Upper lobe of right lung (tissue), 1 donor: ENCODE data around the gene ELN. TPM values are rescaled to one million over a fixed set of nuclear protein-coding genes. Genes with fewer than 3 reads are reported as not detected.
A peak's percentile ranks its signal among the peaks of the same experiment; 100 is the strongest.

Source experiments
- ATAC-seq: fragments of 200-7000 bp; cut with Tn5 transposase; one replicate; pipeline ENCODE4 v1.9.1; 2020; ENCODE audit warnings: mild to moderate bottlenecking, moderate library complexity
- DNase-seq: peaks from one replicate; pipeline ENCODE4 v3.0.0-alpha.2; 2020
- H3K27ac ChIP-seq: fragments of 200-600 bp; one replicate; pipeline ENCODE4 v1.8.0; 2022
- H3K27me3 ChIP-seq: fragments of 200-600 bp; one replicate; pipeline ENCODE4 v1.8.0; 2022; ENCODE audit warnings: mild to moderate bottlenecking
- H3K36me3 ChIP-seq: fragments of 200-600 bp; one replicate; pipeline ENCODE4 v1.8.0; 2022
- H3K4me1 ChIP-seq: fragments of 200-600 bp; one replicate; pipeline ENCODE4 v1.8.0; 2022
- H3K4me3 ChIP-seq: fragments of 200-600 bp; one replicate; pipeline ENCODE4 v1.8.0; 2022; ENCODE audit warnings: mild to moderate bottlenecking
- H3K9me3 ChIP-seq: fragments of 200-600 bp; one replicate; pipeline ENCODE4 v1.8.0; 2022
- CTCF ChIP-seq: fragments of 200-600 bp; IDR thresholded peaks from one replicate; pipeline ENCODE4 v1.8.0; 2022; ENCODE audit warnings: antibody characterized with exemption
- intact Hi-C: fragments of 100-400 bp; cut with DNase I; formaldehyde crosslinking; loops from one replicate; pipeline ENCODE4 v1.11.0; 2022
- total RNA-seq: library from RNA; stranded (reverse); fragmentation: NEBNext Ultra II Directional; extraction: Animal tissue kit (Norgen Biotek cat#: 25700); gene quantifications from one replicate; pipeline ENCODE4 v1.2.1, GENCODE V29; 2021
- donor health status: DM: no; HTN: yes; CAD: no; lungs with severe emphysema.

ELN gene
- total RNA-seq, 1 donor from 2014 or later = 231 TPM

DNA sequence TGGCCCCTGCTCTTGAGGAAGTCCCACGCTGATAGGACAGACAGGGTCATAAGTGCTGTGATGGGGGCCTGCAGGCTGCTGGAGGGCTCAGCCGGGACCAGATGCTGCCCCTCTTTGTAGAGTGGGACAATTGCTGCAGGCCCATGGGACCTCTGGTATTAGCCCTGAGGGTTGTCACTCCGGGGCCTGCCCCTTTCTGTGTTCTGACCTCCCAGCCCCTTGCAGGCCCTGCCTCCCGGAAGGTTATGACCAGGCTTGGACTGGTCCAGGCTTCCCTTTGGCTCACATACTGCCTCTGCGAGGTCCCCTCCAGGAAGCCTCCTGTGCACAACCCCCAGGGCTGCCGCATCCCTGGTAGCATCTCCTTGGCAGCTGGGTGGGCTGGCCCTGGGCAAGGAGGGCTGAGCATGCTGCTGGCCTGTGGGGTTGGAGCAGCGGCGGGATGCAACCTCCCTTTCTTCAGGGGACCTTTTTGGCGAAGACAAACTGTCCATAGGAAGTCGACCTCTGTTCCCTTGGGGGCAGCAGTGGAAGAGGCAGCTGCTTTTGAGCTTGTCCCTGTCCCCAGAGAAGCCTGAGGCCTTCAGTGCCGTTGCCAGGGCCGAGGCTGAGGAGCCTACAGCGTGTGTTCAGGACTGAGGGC lies 64.5 kb downstream of the ELN start:
- DNase-seq (no peak), ATAC-seq (peak; percentile 7)
- Histone ChIP-seq H3K4me3 (peak overlapping the region; percentile 54), H3K27ac (peak overlapping the region; percentile 84), H3K36me3 (peaks cover 3% of the 10 kb centered on the region), H3K4me1 (peaks cover 28% of the 10 kb centered on the region), H3K27me3 (no peaks in the 10 kb centered on the region), H3K9me3 (no peaks in the 10 kb centered on the region)
- intact Hi-C loops = no loop called here
- no peak for TF ChIP-seq CTCF

DNA sequence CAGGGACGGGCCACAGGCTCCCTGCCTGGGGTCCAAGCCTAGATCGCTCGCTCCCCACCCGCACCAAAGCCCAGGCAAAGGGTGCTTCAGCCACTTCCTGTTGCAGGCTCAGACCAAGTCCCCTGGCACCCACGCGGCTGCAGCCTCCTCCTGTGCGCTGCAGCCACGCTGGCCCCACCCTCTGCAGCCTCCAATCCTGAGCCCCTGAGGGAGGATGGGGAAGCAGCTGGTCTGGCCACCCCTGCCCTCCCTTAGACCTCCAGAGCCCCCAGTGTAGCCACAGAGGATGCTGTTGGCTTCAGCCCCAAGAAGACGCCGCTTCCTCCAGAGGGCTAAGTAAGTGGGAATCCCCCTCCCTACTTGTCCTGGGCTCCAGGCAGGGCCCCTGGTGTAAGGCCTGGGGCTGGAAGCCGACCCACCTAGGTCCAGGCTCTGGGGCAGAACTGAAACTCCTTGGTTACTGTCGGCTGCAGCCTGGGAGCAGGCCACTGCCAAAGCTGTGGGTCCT lies 65.0 kb downstream of the ELN start:
- peaks cover 28% of the 10 kb centered on the region for H3K4me1 ChIP-seq
- peak overlapping the region; percentile 84 for H3K27ac ChIP-seq
- H3K27me3 ChIP-seq = no peaks in the 10 kb centered on the region
- H3K4me3 ChIP-seq = peak overlapping the region; percentile 54
- DNase-seq (peak; percentile 88), ATAC-seq (peak; percentile 81)
- TF ChIP-seq CTCF = no peak
- intact Hi-C loops = no loop called here
- no peaks in the 10 kb centered on the region for H3K9me3 ChIP-seq
- H3K36me3 ChIP-seq = peaks cover 6% of the 10 kb centered on the region

DNA sequence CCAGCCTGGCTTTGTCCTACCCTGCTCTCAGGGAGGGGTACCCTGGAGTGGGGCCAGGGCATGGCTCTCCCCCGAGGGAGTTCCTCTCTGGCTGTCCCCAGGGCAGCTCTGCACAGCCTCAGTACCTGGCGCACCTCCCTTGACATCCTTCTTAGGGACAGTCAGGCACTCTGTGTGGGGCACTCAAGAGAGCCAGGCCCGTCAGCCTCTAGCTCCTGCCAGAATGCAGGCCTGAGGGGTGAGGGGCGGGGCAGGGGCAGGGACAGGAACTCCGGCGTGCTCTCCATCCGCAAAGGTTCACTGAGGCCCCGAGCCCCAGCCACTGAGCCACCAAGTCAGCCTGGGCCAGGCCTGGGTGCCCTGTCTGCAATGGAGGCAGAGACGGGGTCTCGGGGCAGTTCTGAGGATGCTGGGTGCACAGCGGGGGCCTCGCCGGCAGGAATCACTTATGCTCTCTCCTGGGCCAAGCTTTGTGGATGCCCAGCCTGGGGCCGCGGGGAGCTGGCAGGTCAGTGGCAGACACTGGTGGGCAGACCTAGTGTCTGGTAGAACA lies 65.8 kb downstream of the ELN start:
- Histone ChIP-seq H3K9me3 (no peaks in the 10 kb centered on the region), H3K27me3 (no peaks in the 10 kb centered on the region), H3K27ac (peak overlapping the region; percentile 84), H3K4me1 (peaks cover 28% of the 10 kb centered on the region), H3K36me3 (peaks cover 6% of the 10 kb centered on the region), H3K4me3 (peak overlapping the region; percentile 54)
- peak; percentile 5 for ATAC-seq
- intact Hi-C loops = no loop called here
- no peak for TF ChIP-seq CTCF
- DNase-seq = no peak

GRCh38 chr7:74094224-74095101 lies 66.5 kb downstream of the ELN start:
- peak overlapping the region; percentile 84 for H3K27ac ChIP-seq
- H3K9me3 ChIP-seq = no peaks in the 10 kb centered on the region
- peak; percentile 78 for ATAC-seq
- no peak for TF ChIP-seq CTCF
- H3K27me3 ChIP-seq = no peaks in the 10 kb centered on the region
- intact Hi-C loops = no loop called here
- H3K4me3 ChIP-seq = peak overlapping the region; percentile 54
- peaks cover 28% of the 10 kb centered on the region for H3K4me1 ChIP-seq
- DNase-seq = peak; percentile 90
- peaks cover 13% of the 10 kb centered on the region for H3K36me3 ChIP-seq

DNA sequence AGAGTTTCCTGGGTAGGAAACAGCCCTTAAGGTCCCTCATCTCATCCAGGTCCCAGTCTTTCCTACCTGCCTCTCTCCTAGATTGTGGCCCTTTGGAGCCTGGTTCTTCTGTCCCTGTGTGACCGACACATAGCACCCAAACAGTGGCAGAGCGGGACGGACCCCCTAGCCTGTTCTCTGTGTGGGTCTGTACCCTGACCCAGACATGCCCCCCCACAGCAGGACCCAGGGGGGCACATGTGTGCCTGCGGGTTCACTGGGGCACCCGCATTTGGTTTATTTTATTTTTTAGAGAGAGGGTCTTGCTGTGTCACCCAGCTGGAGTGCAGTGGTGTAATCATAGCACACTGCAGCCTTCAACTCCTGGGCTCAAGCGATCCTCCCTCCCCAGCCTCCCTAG lies 67.2 kb downstream of the ELN start:
- TF ChIP-seq CTCF = no peak
- peak overlapping the region; percentile 54 for H3K4me3 ChIP-seq
- intact Hi-C loops = no loop called here
- no peaks in the 10 kb centered on the region for H3K27me3 ChIP-seq
- DNase-seq (no peak), ATAC-seq (no peak)
- peaks cover 28% of the 10 kb centered on the region for H3K4me1 ChIP-seq
- no peaks in the 10 kb centered on the region for H3K9me3 ChIP-seq
- H3K27ac ChIP-seq = peak overlapping the region; percentile 84
- H3K36me3 ChIP-seq = peaks cover 15% of the 10 kb centered on the region
